ENCODE data around the gene CNOT6L. TPM values are rescaled to one million over a fixed set of nuclear protein-coding genes. Genes with fewer than 3 reads are reported as not detected.
A peak's percentile ranks its signal among the peaks of the same experiment; 100 is the strongest.

CNOT6L gene
- total and polyA plus RNA-seq, 2 of the 13 experiments (the other 11 are each of a cell fraction or from before 2014, with no cell fraction given) = 7.9 to 13.5 TPM

- no peak for TF ChIP-seq HNF1A (IDR thresholded peaks at IDR 0.05; ENCODE audit: low read depth)
- no peak for TF ChIP-seq HNF1A (CRISPR knock-in tag; IDR thresholded peaks at IDR 0.05; ENCODE audit: borderline replicate concordance)
- no peak for TF ChIP-seq ZNF563 (CRISPR knock-in tag; IDR thresholded peaks at IDR 0.05)
- no peak for TF ChIP-seq ZNF576 (CRISPR knock-in tag; IDR thresholded peaks at IDR 0.05)
- TF ChIP-seq ZNF614 (CRISPR knock-in tag; IDR thresholded peaks at IDR 0.05; ENCODE audit: borderline replicate concordance) = no peak
- TF ChIP-seq FOXA1 (IDR thresholded peaks at IDR 0.05) = no peak
- peak; percentile 31; the same call in 1 of the 2 replicates for TF ChIP-seq FOXA1 (CRISPR knock-in tag; IDR thresholded peaks at IDR 0.05)
- TF ChIP-seq ZBTB2 (CRISPR knock-in tag; IDR thresholded peaks at IDR 0.05; ENCODE audit: low read depth) = no peak
- no peak for TF ChIP-seq POGK (CRISPR knock-in tag; conservative IDR thresholded peaks at IDR 0.05)
- TF ChIP-seq ZNF10 (CRISPR knock-in tag; IDR thresholded peaks at IDR 0.05; ENCODE audit: borderline replicate concordance, low read depth) = no peak
- no peak for TF ChIP-seq ZBTB38 (CRISPR knock-in tag; IDR thresholded peaks at IDR 0.05)
- no peak for TF ChIP-seq MAFK (conservative IDR thresholded peaks at IDR 0.05 in 1 of 2, IDR thresholded peaks at IDR 0.05 in 1 of 2; ENCODE audit: low read length in 2 of 2)
- TF ChIP-seq POGZ (CRISPR knock-in tag; IDR thresholded peaks at IDR 0.05) = peak; percentile 42; the same call in 1 of the 2 replicates
- TF ChIP-seq ZNF713 (CRISPR knock-in tag; IDR thresholded peaks at IDR 0.05) = no peak
- TF ChIP-seq PITX1 (CRISPR knock-in tag; IDR thresholded peaks at IDR 0.05) = no peak
- TF ChIP-seq CBFB (CRISPR knock-in tag; IDR thresholded peaks at IDR 0.05) = no peak
- no peak for TF ChIP-seq SOX6 (IDR thresholded peaks at IDR 0.05)
- peak; percentile 36; the same call in 1 of the 2 replicates for TF ChIP-seq SOX6 (CRISPR knock-in tag; IDR thresholded peaks at IDR 0.05)
- TF ChIP-seq CTCF (CRISPR knock-in tag; IDR thresholded peaks at IDR 0.05) = no peak
- no peak for TF ChIP-seq NCOA1 (CRISPR knock-in tag; IDR thresholded peaks at IDR 0.05)
These were observed 36.9 kb downstream of the CNOT6L start (continued) for GRCh38 chr4:77782102-77782835.
